Renal pelvis (tissue), 4 donors: Measurements from ENCODE around the gene XXYLT1. TPM values are rescaled to one million over a fixed set of nuclear protein-coding genes. Genes with fewer than 3 reads are reported as not detected.

Experiments
- DNase-seq: peaks from one replicate; pipeline ENCODE4 v3.0.0-alpha.2; 2013
- polyA plus RNA-seq, 3 donors: library from polyadenylated mRNA; unstranded; fragments of 120-200 nt; gene quantifications; one replicate each; pipeline ENCODE4 v1.2.1, GENCODE V29; 2013; ENCODE audit not compliant: insufficient read length in 3 of 3

XXYLT1 gene
- polyA plus RNA-seq, 3 donors = 28.7 to 32.7 (median 29.6) TPM

DNA sequence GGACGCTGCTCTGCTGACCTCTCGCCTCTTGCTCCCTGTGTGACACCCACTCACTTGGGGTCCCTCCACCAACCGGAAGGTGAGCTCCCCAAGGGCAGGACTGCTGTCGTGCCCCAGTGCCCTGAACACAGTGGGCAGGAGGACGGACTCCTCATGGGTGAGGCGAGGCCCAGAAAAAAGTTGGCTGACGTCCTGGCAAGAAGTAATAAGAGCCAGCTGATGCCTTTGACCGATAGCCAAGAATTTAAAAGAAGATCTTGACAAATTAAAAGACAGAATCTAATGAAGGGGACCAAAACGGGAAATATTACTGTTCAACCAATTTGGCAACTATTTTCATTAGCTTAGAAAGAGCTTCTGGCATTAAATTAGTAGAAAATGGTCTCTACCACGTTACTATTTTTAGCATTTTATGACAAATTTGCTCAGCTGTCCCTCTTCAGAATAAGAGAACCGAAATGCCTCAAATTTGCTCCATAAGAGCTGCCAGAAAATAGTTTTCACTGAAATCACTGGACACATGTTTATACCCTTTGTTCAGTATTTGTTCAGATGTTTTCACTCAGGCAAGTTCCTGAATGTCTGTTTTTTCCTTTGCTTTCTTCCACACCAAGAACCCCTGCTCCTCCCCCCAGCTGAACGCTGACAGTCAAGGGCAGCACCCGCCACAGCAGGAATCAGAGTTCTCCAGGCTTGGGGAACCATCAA lies 60.5 kb downstream of the XXYLT1 start:
- DNase-seq = peak; percentile 84

DNA sequence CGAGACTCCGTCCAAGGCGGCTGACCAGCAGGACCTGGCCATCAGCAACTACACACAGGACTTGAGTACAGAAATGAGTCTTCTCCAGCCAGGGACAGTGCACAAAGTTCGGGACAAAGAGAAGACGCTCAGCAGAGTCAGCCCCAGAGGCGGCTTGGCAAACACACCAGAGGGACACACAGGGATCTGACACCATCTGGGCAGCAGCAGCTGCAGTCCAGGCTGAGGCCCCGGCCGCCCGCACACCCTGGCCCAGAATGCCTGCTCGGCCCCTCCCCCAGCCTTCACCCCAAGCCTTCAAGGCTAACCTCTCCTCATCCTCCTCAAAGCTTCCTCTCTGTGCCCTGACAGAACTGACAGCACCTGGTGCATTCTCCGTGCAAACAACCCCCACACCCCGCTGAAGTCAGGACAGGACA lies 61.1 kb downstream of the XXYLT1 start:
- no peak for DNase-seq

DNA sequence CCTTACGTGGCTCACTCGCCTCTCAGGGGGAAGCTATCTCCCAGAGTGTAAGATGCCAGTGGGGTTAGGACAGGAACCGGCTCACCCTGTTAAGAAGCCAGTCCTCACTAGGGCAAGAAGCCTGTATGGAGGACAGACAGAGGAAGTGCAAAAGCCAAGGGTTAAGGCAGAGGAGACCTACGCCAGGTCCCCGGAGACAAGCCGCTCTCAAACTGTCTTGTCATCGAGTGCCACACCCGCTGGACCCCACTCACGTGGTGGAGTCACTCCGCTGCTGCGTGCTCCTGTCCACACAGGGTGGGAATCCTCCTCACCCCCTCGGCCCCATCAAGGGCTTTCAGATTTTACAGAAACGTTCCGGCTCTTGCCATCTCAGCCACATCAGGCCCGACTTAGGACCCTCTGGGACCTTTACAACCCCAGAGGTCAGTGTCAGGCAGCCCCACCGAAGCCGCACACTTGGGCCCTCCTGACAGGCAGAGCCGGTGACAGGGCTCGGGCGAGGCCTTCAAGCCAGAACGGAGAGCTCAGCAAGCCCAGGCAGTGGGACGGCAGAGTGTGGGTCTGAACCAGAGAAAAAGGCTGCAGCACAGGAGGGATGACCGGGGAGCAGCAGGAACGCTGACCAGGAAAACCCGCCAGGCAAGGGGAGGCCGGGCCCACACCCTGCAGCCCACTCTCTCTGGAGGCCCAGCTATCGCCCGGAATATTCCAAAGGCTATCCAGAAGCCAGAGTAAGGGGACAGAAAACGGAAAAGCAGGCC lies 61.7 kb downstream of the XXYLT1 start:
- no peak for DNase-seq

DNA sequence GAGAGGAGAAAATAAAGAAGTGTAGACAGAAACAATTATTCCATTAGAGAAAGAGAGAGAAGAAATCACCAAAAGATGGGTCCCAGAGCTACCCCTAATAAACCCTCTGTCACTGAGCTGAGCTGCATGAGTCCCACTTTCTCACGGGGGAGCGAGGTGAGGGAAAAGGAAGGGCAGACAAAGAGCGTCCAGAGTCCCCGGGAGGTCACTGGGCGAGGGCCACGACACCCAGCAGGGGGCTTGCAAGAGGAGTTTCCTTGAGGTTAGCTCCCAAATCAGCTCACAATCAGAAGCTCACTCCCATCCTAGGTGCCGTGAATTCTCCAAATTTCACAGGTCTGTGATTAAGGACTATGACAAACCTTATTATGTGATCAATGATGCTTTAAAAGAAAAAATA lies 62.3 kb downstream of the XXYLT1 start:
- DNase-seq = no peak

GRCh38 chr3:195208183-195208582 lies 62.8 kb downstream of the XXYLT1 start:
- DNase-seq = no peak

DNA sequence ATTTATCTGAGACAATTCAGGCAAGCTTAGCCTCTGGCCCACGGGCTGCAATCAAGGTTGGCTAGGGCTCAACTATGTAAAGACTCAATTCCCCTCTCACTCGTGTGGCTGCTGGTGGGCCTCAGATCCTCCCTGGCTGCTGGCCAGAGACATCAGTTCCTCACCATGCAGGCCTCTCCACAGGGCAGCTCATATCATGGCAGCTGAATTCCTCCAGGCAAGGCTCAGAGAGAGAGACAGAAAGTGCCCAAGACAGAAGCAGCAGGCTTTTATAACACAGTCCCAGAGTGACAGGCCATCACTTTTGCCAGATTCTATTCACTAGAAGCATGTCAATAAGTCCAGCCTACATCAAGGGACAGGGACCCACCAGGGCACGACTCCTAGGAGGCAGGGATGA lies 63.2 kb downstream of the XXYLT1 start:
- no peak for DNase-seq

GRCh38 chr3:195207056-195207455 lies 63.9 kb downstream of the XXYLT1 start:
- DNase-seq = no peak

- no peak for DNase-seq
These were observed 66.4 kb downstream of the XXYLT1 start for GRCh38 chr3:195204360-195205163.

DNA sequence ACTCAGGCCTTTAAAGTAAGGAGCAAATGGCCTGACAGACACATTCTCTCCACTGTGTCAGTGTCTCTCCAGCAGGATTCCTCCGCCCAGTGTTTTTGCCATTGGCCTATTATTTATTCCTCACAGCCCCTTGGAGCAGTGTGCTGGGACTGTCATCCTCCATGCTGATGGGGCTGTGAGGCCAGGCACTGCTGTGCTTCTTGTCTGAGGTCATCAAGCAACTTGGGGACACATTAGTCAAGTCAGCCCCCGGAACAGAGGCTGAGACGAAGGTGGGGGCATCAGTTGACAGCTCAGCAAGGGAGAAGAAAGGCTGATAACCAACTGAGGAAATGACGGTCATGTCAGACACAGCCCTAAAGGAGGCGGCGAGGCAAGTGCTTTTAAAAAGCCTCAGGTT lies 67.4 kb downstream of the XXYLT1 start:
- DNase-seq = no peak

DNA sequence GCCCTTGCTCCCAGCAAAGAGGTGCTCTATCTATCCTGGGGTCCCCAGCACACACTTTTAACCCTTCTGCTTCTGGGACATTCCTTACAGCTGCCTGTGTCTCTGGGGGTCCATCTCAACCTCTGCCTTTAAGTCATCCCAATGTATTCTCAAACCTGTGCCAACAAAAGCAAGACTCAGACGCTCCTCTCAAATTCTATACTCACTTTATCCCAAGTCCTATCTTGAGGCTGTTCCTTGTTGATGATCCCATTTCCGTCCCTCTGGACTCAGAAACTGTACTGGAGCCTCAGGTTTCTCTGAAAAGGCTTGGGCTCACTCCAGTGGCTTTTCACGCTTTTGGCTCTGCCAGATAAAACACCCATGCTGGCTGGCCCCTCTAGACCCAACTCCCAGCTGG lies 69.7 kb downstream of the XXYLT1 start:
- no peak for DNase-seq

DNA sequence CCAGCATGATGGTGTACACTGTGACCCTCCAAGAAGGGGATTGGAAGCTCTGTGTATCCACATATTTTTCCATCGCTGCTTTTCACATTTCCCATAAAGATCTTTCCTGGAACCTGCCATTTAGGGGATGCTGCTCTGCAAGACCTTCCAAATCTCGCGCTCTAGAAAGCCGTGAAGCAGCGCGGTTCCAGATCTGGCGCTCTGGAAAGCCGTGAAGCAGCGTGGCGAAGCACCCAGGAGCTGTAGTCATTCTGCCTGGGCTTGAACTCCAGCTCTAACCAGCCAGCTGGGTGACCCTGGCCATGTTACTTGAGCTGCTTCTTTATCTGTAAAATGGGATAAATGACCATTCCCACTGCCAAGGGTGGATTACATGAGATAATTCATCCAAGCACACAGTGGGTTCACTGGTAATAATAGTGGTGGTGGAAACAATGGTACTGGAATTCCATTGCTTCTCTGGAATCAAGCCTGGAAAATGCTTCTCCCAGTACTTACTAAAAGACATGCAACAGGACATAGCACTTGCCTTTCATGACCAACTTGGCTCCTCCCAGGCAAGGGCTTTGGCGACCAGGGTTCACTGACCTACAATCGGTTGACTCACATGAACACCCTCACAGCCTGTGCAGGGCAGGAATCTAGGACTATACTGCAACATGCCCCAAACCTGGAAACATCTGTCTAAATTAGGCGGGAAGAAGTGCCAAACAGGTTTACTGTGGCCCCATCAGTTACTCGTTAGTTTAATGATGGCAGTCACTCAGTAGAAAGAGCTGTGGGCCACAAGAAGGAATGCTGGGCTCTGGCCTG lies 70.7 kb downstream of the XXYLT1 start:
- no peak for DNase-seq

- DNase-seq = no peak
These were observed 72.3 kb downstream of the XXYLT1 start for GRCh38 chr3:195198426-195199346.

- DNase-seq = no peak
These were observed 73.1 kb downstream of the XXYLT1 start for GRCh38 chr3:195197765-195198425.

DNA sequence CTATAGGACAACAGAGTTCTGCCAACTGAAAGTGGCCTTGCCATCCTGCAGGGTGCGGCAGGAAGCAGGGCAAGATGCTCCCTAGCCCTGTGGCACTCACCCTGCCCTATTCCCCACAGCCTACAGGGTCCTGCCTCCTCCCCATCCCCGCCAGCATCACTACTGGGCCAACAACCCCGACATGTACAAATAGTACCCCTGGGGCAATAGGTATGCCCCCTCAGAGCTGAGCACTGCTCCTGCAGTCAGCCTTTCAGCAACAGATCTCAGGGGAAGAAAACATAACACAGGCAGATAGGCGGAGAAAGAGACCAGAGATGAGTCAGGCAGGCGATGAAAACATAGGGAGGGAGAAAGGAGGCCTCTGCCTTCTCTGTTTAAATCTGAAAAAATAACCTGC lies 74.7 kb downstream of the XXYLT1 start:
- DNase-seq = no peak

DNA sequence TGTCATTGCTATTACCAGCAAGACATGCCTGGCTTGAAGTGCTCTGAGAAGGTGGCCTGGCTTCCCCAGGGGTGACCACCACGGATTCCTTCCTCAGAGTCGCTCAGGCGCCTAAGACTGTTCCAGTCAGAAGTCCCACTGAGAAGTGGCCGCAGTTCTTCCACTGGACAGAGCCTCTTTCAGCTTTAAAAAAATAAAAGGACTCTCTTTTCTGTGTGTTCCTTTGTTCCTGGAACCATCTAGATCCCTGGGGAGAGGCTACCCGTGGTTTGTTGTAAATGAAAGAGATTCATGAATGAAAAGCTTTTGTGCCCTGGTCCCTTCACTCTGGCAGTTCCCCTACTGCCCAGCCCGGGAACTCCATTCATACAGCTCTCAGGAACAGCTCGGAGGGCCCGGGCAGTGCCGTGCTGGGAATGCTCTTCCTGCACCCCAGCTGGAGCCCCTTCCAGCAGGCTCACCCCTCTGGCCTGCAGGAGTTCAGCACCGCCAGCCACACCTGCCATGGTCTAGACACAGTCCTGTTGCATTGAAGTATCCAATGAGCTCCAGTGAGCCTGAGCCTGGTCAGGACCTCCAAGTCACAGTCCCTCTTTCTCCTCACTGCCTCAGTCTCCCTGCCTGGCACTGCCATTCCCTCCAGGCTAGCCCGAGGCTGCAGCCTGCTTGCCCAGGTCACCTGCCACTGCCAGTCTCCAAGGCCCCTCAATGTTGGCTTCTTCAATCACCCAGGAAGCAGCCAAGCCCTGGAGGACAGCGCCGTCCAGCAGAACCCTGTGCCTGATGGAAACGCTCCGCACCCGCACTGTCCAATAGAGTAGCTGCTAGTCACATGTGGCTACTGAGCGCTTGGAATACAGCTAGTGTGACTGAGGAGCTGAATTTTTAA lies 75.4 kb downstream of the XXYLT1 start:
- DNase-seq = no peak

GRCh38 chr3:195194559-195195206 lies 76.3 kb downstream of the XXYLT1 start:
- no peak for DNase-seq

GRCh38 chr3:195191580-195191979 lies 79.4 kb downstream of the XXYLT1 start:
- no peak for DNase-seq

- DNase-seq = no peak
These were observed 81.1 kb downstream of the XXYLT1 start for GRCh38 chr3:195189821-195190220.
